Hippocampal formation (tissue), 2 donors: ENCODE results near the gene RPL38.

Experiments
- DNase-seq, 2 donors: peaks; one replicate each; lab custom pipeline; 2025; lab: John Stamatoyannopoulos, UW

Gene RPL38

DNA sequence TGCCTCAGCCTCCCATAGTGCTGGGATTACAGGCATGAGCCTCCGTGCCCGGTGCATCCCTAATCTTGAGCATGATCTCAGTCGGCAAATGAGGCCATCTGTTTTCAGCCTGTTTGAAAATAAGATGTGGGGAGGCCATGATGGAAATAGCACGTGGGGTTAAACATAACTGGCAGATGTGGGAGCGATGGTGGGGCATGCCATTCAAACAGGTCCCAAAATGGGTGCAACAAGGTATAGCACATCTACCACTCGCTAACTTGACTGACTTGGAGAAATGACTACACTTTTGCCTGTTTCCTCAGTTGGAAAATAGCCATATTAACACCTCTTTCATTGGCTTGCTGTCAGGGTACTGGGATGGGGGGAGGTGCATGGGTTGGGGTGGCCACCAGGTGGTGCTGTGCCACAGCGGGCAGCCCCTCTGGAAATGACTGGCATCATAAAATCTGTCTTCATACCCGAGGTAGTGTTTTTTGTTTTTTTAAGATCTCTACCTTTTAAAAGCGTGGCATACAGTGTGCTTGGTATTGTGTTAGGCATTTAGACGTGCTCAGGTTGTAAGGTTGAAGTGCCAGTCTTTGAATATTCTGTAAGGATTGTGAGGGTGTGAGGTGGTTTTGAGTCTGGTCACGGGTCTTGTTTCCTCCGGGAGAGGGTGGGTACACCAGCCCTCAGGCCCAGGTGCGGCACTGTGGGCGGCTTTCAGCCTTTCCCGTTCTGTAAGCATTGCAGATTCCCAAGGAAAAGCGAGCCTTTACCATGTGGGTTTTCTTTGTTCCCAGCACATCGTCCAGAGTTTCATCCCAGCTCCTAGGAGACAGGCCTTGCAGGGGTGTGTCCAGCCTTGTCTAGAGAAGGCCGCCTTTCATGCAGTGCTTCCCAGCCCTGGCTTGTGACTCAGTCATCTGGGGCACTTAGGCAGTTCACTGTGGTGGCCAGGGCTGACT lies 7.0 kb downstream of the RPL38 start:
- peak; percentile 73 to 76 for DNase-seq

DNA sequence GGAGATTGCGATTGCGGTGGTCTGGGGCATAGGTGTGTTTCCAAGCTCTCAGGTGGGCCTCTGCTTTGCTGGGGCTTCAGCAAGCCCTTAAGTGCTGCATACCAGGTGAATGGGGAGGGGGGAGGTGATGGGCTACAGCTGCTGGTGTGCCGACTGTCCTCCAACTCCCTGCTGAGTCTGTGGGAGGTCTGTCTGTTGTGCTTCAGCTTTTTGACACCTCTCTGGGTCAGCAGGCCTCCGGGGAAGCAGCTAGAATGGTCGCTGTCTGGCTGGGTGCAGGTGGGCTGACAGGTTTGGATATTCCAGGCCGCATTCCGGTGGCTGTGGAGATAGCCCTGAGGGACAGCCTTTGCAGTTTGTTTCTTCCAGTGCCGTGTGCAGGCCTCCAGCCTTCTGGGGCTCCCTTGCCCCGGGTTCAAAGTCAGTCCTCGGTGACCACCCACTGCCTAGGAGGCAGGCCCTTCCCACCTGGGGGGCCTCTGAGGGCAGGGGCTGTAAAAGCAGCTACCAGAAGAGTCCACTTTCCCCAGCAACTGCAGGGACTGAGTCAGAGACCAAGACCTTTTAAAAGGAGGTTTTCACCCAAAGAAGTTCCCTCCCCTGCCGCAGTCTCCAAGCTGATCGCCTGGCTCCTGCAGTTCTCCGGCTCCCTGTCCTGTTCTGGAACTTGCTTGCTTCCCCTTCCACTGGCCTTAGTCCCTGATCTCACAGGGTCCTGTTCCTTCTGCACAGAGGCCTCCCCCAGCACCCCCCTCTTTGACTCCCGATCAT lies 7.8 kb downstream of the RPL38 start:
- no peak for DNase-seq

DNA sequence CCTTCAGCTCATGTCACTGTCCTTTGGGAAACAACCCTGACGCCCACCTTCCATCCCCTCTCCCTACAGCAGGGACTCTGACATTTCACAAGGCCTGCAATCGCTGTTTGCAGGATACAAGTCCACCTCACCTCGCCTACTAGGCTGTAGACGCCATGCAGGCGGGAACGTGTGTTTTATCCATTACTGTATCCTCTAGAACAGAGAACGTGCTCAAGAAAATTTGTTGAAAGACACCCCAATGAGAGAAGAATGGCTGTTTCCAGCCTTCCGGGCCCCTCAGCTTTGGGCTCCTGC lies 8.4 kb downstream of the RPL38 start:
- DNase-seq, result no peak

GRCh38 chr17:74212209-74212912 lies 8.9 kb downstream of the RPL38 start:
- DNase-seq, result no peak

DNA sequence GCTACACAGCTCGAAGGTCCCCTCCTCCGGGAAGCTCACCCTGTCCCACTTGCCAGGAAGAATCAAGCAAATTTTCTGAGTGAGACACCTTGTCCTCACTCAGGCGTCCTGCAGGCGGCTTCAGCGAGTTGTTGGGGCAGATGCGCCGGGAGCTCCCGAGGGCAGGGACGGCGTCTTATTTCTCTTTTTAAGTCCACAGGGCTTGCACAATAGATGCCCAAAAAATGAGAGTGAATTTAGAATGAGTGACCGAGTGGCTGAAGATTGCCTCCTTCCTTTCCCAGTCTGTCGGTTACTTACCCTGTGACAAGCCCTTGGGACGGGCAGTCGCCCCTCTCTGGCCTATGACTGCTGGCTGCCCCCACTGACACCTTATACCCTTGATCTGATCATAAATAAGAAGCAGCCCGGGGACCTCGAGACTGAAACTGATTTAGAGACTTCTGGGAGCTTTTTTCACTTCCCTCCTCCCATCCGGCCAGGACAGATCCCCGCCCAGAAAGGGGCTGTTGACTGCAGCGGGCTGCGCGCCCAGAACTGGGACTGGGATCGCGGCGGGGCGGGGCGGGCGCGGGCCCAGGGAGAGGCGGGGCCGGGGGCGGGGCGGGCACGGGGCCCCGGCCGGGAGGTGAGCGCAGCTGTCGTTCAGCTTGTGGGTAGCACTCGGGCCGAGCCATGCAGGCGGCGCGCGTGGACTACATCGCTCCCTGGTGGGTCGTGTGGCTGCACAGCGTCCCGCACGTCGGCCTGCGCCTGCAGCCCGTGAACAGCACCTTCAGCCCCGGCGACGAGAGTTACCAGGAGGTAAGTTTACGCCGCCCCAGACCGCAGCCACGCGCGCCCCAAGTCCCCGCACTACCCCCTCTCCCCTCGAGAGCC lies 9.7 kb downstream of the RPL38 start, which contains the start of gene TTYH2:
Gene TTYH2 (plus strand): TSS at position 659 of the 879 bp plus-strand sequence. CDS start 17 bp downstream, at position 676.
- peak; percentile 95 to 96 for DNase-seq

DNA sequence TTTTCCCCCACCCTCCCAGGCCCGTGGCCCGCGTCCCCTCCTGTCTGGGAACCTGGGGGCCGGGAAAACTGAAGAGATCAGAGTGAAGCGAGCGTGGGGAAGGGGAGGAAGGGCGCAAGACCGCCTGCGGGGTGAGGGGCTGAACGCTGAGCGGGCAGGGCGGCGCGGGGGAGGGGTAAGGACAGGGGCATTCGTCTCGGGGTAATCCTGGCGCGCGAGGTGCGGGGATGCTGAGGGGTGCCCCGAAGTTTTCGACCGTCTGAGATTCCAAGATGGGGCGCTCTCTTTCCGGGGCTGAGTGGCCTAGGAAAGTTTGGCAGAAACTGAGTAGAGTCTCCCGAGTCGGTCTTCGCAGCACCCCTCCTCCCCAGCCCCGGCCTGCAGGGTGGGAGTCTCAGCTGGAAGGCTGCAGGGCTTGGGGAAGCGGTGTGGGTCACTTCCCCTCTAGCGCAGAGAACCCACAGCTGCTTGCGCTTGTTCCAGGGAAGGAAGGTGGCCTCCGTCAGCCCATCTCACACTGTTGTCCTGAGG lies 10.4 kb downstream of the RPL38 start:
- peak; percentile 21 to 44 for DNase-seq

- DNase-seq, result no peak
These were observed 11.2 kb downstream of the RPL38 start for GRCh38 chr17:74214484-74215341.

DNA sequence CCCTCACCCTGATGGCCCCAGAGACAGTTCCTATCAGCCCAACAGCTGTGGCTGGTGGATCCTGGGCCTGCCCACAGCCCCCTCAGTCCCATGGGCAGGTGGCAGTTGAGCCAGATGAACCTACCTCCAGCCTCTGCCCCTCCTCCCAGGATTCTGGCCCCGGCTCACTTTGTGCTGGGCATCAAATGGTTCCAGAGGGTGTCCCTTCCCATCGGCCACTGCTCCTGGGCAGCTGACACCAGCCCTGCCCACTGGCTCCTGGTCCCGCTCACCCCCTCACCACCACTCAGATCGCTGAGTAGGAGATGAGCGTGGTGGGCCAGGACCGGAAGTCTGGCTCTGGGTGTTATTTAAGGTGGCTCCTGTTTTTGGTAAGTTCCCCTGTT lies 11.9 kb downstream of the RPL38 start:
- DNase-seq, result peak; percentile 53 to 57

GRCh38 chr17:74216505-74216904 lies 13.0 kb downstream of the RPL38 start:
- DNase-seq, result no peak

DNA sequence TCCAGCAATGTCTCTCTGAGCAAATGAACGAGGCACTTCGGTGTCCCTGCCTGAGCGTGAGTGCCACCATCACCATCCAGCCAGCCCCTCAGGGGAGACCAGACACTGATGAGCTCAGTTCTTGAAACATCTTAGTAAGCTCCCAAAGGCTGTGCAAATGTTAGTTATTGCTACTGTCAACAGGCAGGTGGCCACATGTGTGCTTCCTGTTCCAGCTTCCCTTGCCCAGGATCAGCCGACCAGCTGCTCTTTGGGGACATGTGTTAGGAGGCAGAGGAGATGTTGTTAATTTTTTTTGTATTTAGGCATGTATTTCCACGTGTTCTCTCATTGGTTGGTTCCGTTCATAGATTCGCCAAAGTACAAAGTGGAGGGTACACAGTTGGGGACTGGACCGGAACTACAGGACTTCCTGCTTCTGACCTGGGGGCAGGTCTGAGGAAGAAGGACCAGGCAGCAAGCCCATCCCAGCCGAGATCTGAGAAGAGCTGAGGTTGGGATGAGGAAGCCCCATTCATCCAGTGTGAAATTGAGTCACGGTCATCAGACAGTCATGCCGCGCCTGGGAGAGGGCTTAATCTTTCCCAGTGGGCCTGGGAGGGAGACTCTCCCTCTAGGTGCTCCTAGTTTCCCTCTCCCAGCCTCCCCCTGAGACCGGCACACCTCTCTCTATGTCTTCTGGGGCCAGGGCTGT lies 13.7 kb downstream of the RPL38 start:
- no peak for DNase-seq

DNA sequence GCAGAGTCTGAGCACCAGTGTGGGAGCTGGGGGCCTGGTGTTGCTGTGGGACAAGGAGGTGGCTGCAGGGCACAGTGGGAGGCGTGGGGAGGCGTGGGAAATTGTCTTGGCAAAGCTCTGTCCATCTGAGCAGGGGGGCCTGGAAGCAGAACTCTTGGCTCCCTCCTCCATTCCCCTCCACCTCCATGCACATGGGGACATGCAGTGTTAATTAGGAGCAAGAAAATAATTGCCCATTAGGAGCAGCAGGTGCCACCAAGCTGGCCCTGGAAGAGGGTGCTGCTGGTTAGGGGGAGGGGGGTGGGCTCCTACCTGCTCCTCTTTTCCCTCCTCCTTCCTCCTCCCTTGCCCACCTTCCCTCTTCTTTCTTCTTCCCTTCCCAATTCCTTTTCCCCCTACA lies 14.4 kb downstream of the RPL38 start:
- DNase-seq, result no peak

DNA sequence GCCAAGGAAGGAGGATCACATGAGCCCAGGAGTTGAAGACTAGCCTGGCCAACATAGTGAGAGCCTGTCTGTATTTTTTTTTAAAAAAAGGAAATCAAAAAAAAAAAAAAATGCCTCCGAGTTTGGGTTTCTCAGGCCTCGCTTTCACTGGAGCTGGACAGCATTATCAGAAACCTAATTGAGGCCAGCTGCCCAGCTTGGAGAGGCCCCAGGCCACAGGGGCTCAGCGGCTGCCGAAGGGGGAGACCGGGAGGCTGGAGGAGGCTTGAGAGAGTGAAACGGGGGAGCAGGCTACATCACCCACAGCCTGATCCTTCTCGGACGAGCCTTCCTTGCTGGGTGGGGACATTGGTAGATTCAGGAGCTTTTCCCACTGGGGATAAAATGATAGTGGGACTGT lies 15.0 kb downstream of the RPL38 start:
- DNase-seq, result no peak

DNA sequence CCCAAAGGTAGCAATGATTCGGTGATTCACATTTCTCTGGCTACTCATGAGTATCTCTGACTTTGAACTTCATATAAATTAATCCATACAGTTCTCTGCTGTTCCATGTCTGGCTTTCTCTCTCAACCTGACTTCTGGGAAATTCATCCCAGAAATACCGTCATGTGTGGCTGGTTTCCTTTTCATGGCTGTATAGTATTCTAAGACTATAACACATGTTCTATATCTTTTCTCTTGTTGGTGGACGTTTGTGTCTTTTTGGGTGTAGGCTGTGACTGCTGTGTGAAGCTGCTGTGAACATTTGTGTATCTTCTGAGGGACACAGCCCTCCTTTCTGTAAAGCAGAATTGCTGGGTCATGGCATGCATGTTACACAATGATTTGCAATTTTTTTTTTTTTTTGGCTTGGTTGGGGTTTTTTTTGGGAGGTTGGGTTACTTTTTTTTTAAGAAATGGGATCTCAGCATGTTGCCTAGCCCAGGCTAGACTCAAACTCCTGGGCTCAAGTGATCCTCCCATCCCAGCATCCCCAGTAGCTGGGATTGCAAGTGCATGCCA lies 16.2 kb downstream of the RPL38 start:
- no peak for DNase-seq

GRCh38 chr17:74220219-74220618 lies 16.7 kb downstream of the RPL38 start:
- DNase-seq, result no peak

DNA sequence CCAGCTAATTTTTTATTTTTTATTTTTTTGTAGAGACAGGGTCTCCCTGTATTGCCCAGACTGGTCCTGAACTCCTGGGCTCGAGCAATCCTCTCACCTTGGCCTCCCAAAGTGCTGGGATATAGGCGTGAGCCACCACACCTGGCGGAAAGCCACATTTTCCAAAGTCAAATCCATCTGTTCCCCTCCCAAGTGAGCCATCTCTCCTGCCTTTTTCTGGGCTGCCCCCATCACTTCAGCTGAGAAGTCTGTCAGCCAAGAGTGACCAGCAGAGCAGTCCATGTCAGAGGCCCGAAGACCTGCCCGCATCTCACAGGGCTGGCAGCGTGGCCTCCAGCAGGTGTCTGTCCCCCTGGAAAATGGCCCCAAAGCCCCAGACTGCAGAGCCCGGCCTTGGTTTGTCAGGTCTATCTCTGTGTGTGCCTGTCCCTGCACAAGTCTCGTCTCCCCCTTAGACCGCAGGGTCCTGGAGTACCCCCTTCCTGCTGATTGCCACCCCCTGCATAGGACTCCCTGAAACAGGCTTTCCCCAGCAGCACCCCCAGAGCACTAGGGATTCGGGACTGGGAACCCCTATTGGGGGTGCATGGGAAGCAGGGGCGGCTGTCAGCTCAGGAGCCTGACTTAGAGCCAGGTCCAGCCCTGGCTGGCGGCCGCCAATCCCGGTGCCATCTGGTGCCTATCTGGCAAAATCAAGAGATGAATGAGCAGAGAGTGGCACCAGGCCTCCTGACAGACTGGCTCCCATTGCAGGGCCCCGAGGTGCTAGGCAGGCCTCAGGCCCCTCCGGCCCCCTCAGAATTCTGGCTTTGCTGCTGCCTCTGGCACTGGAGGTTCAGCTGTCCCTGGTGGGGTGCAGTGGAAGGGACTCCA lies 17.7 kb downstream of the RPL38 start:
- no peak for DNase-seq

DNA sequence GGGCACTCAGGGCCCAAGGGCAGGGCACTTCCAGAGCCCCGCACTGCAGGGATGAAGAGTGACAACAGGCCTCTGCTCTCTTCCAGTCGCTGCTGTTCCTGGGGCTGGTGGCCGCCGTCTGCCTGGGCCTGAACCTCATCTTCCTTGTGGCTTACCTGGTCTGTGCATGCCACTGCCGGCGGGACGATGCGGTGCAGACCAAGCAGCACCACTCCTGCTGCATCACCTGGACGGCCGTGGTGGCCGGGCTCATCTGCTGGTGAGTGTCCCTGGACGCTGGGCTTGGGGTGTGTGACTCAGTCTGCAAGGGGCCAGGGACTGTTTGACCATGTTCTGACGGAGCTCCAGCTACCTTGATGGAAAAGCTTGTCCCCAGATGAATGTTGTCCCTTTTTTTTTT lies 18.9 kb downstream of the RPL38 start:
- DNase-seq, result no peak

- DNase-seq, result no peak
These were observed 20.4 kb downstream of the RPL38 start for GRCh38 chr17:74223901-74224300.
